ENCODE measurements around the gene PLXNB2.
"Not testable (repeated sequence)": the region's sequence is repeated elsewhere in the genome, so short reads cannot be mapped to it uniquely, and the experiment has no call there.

The PLXNB2 gene

GRCh38 chr22:50278461-50278860, 29.0 kb downstream of the PLXNB2 start:
- DNase-seq = no peak

DNA sequence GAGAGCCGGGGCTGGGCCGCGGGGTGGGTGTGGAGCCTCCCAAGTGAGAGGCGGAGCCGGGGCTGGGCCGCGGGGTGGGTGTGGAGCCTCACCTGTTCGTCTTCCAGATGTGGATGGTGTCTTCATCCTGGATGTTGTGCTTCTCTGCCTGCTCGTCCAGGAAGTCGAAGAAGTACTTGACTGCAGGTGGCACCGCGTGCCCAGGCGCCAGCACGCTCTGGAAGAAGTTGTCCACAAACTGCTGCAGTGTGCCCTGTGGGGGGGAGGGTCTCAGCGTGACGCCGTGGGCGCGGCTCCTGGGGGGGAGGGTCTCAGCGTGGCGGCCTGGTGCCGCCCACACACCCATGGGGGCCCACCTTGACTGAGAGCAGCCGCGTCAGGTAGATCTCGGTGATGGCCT, 29.7 kb downstream of the PLXNB2 start:
- no peak for DNase-seq

GRCh38 chr22:50276143-50276542, 31.3 kb downstream of the PLXNB2 start:
- DNase-seq = no peak

DNA sequence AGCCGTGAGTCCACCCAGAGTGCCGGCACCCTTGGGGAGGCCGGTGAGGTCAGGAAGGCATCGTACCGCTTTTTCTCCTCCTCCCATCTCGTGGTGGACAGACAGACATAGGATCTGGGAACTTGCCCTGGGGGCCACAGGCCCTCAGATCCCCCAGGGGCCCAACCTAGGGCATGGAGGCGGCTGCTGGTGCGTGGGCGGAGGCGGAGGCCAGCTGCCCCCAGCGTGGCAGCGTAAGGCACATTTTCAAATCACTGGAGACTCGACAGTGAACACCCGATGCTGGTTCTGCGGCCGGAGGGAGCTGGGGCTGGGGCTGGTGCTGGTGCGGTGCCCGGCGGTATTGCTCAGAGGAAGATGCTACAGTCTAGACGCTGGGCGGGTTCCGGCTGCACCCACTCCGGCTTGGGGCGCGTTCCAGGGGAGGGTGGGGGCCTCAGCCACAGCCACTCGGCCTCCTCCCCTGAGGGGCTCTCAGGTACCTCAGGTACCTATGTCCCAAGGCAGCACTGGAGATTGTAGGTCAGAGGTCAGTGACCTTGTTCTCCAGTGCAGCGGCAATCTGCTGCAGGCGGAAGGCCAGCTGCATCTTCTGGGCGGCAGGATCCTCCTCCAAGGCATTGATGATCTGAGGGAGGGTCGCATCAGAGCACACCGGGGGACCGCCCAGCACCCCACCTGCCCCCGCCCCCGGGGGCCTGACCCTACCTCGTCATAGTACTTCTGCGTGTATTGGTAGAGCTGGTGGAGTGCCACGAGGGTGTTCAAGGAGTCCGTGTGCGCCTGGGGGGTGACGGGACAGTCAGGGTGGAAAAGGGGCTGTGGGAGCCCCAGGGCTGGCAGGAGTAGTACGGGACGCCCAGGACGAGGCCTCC, 32.0 kb downstream of the PLXNB2 start:
- no peak for DNase-seq

DNA sequence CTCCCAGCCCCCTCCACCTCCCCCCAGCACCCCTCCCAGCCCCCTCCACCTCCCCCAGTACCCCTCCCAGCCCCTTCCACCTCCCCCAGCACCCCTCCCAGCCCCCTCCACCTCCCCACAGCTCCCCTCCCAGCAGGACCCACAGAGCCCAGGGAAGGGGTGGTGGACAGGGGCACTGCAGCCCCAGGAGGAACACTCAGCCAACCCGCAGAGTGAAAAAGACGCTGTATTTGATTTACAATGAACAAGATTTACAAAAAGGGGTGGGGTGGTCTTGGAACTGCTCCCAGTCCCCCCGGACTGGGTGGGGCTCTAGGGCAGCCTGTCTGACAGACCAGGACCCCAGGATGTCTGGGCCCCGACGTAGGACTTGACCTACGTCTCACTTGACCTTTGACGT, 32.7 kb downstream of the PLXNB2 start:
- DNase-seq = no peak

DNA sequence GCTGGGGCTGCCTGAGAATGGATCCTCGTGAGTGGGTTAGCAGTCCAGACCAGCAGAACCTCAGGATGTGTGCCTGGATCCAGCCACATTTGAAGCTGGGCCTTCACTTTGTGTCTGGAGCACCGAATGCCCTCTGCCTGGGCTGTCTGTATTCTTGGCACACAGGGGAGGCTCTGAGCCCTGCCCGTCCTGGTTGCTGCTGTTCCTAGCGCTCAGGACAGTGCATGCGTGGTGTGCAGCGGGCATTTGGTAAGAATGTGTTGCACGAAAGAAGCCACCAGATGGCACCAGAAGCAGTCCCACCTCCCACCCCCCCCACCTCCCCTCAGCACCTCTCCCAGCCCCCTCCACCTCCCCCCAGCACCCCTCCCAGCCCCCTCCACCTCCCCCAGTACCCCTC, 33.1 kb downstream of the PLXNB2 start:
- no peak for DNase-seq

- DNase-seq = not testable (repeated sequence)
These were observed 33.7 kb downstream of the PLXNB2 start for GRCh38 chr22:50273781-50274180.

GRCh38 chr22:50273352-50273751, 34.1 kb downstream of the PLXNB2 start:
- not testable (repeated sequence) for DNase-seq

DNA sequence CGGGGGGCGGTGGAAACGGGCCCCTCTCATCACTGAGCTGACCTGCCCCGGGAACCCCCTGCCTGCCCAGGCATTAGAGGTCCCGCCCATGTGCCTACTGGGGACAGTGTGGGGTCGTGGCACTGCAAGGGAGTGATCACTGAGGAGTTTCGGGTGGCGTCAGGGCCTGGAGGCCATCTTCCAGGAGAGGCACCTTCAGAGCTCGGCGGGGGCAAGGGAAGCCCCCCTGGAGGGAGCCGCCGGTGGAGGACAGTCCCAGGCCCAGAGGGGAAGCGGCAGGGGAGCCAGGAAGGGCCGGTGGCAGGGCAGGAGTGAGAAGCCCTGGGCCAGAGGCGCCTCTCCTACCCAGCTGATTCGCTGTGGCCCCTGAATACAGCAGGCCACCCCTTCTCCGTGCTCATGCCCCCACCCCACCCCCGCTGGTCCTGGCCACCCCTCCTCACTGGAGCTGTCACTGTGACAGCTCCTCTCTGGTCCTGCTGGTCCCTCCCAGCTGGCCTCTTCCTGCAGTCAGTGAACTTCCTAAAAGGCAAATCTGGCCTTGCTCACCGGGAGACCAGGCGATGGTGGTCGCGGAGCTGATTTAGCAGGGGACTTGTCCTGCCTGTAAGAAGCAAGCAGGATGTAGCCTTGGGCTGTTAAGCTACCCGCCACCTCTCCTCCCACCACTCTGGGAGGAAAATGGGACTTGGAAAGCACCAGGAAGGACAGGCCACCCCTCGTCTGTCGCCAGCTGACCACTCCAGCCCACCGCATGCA, 35.2 kb downstream of the PLXNB2 start:
- DNase-seq = no peak

DNA sequence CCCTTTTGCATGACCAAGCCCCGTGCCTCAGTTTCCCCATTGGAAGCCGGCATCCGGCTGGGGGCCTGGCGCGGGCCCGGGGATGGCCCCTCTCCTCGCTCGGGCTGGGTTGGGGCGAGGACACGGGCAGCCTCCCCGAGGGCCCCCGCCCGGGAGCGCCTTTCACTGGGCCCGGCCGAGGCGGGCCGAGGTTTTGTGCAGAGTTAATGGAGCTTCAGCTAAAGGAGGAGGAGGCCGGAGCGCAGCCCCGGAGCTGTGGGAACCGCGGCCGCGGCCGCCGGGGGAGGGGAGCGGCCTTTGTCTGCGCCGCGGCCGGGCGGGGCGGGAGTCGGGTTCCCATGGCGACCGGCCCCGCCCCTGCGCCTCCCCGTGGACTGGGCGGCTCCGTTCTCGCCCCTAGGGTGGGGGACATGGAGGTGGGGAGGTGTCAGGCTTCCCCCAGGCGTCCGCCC, 35.9 kb downstream of the PLXNB2 start:
- peak; percentile 43 for DNase-seq

- no peak for DNase-seq
These were observed 36.6 kb downstream of the PLXNB2 start for GRCh38 chr22:50270666-50271394.

DNA sequence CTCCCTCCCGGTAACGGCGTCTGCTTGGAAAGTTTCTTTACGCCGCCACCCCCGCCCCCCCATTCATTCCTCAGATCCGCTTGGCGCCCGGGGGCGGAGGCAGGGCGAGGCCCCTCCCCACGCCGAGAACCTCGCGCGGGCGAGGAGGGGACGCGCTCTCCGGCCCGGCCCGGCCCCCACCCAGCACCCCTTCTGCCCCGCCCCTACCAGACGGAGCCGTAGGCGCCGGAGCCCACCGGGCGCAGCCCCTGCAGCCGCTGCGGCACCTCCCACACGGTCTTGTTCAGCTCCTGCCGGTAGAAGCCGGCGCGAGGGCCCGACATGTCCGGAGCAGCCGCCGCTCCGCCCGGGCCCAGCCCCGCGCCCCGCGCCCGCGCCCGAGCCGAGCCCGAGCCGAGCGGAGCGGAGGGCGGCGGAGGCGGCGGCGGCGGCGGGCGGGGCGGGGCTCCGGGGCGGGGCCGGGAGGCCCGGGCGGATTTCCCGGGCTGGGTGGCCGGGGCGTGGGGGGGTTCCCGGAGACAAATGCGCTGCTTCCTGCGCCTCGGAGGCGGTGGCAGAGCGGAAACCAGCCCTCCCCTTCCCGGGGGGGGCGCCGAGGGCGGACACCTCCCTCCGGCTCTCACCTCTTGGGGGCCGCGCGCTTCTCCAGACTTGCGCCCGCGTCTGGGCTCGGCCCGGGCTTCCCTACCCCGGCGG, 37.3 kb downstream of the PLXNB2 start, which contains the start of gene MAPK11:
TSS of gene MAPK11 (minus strand) at position 411 of the 696 bp plus-strand sequence. CDS start at position 323, 88 bp downstream.
- no peak for DNase-seq

- DNase-seq = no peak
These were observed 37.9 kb downstream of the PLXNB2 start for GRCh38 chr22:50269573-50269969.

DNA sequence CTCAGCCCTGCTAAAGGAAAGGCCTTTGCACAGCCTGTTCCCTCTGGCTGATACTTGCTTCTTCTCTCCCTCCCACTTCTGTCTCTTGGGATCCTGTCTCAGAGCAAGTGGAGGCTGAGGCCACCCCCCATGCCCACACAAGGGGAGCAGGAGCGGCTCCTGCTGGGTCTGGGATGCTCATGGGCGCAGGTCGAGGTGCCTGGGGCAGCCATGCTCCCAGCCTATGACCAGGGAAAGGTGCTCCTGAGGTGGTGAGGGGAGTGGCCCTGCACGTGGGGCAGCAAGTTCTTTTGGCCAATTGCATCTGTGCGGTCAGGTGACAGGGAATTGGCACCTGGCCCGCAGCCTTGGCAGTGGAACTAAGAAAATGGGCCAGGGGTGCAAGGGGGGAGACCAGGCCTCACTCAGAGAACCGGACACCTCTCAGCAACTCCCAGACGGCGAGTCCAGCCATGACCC, 38.8 kb downstream of the PLXNB2 start:
- no peak for DNase-seq

DNA sequence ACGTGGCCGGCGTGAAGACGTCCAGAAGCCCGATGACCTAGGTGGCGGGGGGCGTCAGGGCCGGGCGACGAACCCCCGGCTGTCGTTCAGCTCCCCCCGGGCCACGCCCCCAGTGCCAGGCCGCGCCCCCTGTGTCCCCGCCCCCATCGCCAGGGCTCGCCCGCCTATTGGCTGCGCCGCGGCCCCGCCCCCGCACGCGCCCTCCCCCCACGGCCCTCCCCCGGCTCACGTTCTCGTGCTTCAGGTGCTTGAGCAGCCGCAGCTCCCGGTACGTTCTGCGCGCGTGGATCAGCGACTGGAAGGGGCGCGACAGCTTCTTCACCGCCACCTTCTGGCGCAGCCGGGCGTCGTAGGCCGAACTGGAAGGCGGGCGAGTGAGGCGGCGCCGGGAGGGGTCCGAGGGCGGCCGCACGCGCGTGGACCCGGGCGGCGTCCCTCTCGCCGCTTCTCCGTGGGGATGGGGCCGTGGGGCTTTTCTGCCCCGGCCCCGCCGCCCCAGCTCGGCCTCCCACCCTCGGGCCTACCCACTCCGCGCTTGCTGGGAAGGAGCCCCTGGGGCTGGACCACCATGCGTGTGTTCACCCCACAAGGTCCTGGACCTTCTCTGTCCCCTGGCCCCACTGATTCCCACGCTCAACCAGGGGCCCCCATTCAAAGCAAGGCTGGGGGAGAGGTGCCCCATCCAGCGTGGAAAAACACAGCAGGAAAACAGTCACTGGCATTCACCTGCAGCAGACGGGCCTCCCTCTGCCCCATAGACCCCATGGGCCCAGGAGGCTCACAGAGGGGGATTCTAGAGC, 39.7 kb downstream of the PLXNB2 start:
- DNase-seq = no peak

DNA sequence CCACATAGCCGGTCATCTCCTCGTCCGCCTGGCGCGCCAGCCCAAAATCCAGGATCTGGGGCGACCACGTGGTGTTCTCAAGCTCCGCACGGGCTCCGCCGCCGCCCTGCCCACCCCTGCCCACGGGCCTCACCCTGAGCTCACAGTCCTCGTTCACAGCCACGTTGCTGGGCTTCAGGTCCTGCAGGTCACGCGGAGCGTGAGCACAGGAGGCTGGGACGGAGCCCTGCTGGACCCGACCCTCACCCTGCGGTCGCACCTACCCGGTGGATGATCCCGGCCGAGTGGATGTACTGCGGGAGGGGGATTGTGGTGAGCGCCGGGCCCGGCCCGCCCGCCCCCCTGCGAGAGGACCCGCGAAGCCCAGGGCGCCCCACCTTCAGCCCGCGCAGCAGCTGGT, 40.5 kb downstream of the PLXNB2 start:
- DNase-seq = no peak

DNA sequence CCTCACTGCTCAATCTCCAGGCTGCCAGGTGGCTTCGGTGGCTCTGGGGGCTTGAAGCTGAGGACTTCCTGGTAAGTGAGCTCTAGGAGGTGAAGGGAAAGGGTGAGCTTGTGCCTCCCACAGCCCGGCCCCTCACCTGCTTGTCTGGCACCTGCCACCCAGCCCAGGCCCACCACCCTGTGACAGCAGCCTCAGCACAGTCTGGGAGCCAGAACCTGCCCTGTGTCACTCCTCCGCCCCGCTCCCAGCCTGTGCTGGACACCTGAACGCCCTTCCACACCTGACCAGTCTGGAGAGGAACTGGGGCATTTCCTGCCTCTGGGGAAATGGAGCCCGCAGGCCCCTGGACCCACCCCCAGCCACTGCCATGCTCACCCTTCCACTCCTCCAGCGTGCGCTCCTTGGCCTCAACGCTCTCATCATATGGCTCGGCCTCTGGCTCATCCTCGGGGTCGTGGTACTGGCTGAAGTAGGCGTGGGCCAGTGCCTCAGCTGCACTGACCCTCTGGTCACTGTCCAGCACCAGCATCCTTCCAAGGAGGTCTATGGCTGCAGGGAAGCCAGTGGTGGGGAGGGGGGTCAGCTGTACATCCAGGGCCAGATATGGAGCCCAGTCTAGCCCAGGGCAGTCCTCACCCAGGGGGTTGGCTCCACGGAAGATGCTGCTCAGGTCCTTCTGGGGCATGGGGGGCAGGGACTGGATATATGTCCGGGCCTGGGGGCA, 42.3 kb downstream of the PLXNB2 start:
- no peak for DNase-seq

GRCh38 chr22:50264104-50264745, 43.2 kb downstream of the PLXNB2 start:
- DNase-seq = no peak

DNA sequence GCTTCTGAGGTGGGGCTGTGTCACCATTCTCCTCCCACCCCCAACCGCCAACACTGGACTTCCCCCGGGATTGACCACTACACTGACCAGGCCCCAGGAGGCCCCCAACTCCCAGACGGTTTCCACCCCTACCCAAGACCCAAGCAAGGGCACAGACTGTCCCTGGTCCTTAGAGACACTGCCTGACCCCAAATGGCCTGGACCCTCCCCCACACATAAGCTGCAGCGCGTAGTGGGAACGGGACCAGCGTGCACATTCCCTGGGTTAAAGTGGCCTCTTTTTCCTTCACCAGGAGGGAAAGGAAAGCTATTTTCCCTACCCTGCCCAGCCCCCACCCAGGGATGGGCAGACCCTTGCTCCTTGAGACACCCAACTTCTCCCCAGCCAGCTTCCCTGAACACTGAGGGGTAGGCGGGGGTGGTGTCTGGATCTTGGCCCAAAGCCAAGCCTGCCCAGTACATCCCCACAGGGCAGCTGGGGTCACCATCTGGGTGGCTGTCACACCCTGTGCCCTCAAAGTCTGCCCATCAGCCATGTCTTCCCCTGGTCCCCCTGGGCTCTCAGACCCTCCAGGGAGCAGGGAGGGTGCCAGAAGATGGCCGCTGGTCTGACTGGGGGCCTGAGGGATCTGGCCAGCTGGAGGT, 44.4 kb downstream of the PLXNB2 start:
- DNase-seq = no peak

GRCh38 chr22:50262460-50262911, 45.0 kb downstream of the PLXNB2 start:
- DNase-seq = no peak
